ENCODE data around the gene COX6A1.

DNA sequence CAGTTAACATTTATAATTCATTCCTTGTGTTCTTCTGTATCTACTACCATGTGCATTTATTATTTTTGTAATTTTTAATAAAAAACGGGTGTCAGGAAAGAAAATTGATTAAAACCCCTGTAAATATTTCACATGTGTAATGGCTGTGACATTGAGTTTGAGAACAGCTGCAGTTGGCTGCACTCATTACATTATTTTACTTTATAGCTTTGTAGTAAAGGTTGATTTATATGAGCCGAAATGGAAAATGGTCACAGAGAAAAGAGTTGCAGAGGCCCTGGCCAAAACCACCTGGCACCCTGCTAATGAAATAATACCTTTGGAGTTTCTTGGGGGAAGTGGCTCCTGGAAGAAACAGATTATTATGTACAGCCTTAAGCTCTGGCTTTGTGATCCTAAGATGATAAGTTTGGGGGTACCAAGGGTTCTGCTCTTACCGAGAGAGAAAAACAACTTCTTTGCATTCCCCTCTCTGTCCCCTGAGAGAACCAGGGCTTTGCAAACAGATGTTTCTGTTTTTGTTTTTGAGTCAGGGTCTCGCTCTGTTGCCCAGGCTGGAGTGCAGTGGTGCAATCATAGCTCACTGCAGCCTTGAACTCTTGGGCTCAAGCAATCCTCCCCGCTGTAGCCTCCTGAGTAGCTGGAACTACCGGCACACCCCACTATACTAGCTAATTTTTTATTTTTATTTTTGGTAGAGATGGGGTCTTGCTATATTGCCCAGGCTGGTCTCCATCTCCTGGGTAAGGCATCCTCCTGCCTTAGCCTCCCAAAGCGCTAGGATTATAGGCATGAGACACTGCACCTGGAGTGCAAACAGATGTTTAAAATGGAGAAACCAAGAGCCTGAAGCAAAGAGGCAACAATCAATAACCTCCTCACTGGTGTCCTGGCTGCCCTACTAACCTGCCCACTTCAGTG is 48.3 kb downstream of the COX6A1 start:
- TF ChIP-seq, protein P1, sequence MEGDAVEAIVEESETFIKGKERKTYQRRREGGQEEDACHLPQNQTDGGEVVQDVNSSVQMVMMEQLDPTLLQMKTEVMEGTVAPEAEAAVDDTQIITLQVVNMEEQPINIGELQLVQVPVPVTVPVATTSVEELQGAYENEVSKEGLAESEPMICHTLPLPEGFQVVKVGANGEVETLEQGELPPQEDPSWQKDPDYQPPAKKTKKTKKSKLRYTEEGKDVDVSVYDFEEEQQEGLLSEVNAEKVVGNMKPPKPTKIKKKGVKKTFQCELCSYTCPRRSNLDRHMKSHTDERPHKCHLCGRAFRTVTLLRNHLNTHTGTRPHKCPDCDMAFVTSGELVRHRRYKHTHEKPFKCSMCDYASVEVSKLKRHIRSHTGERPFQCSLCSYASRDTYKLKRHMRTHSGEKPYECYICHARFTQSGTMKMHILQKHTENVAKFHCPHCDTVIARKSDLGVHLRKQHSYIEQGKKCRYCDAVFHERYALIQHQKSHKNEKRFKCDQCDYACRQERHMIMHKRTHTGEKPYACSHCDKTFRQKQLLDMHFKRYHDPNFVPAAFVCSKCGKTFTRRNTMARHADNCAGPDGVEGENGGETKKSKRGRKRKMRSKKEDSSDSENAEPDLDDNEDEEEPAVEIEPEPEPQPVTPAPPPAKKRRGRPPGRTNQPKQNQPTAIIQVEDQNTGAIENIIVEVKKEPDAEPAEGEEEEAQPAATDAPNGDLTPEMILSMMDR (IDR thresholded peaks at IDR 0.05) = no peak
- no peak for TF ChIP-seq POLR2A (IDR thresholded peaks at IDR 0.05)

Measured in testis (tissue), 2 donors.